ENCODE results near the gene FGFR4.
"Not testable (repeated sequence)": the region's sequence is repeated elsewhere in the genome, so short reads cannot be mapped to it uniquely, and the experiment has no call there.

The FGFR4 gene

DNA sequence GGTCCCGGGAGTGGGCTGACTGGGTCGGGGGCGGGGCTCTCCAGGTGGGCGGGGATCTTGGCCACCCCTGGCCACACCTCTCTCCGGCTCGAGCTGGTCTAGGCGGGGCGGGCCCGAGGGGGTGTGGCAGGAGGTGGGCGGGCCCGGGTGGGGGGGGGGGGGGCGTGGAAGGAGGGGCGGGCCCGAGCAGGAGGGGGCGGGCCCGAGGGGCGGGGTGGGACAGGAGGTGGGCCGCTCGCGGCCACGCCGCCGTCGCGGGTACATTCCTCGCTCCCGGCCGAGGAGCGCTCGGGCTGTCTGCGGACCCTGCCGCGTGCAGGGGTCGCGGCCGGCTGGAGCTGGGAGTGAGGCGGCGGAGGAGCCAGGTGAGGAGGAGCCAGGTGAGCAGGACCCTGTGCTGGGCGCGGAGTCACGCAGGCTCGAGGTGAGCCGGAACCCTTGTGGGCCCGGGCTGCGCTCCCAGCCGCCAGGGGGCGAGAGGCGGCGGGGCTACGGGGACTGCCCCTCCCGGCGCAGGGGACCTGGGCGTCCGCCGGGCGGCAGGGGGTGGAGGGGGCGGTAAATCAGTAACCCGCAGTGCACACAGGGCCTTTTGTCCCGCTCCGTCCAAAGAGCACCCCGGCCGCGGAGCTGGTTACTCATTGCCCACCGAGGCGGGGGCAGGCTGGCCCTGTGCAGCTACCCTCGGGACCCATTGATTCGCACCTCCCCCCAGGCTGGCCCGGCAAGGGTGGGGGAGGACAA, at the start of gene FGFR4:
TSS of gene FGFR4 (plus strand) at position 262 of the 744 bp plus-strand sequence. CDS start 2,688 bp downstream, outside the sequence.
- DNase-seq, result peak; percentile 88

DNA sequence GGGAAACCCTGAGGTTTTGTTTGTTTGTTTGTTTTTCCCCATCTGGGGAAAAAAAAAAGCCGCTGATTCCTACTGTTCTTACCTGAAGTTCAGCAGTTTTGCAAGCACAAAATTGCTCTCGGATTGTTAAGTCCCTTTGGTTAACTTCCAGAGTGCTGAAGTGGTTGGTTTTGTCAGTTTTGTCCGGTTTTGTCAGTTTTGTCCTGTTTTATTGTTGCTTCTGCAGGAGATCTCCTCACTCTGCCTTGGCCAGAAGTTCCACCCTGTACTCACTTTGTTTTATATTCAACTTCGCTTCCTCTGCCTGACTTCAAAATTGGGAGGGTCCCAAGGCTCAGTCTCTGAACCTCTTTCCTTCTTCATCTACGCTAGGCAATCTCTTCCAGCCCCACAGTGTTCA, 49.8 kb upstream of the FGFR4 start:
- no peak for DNase-seq

DNA sequence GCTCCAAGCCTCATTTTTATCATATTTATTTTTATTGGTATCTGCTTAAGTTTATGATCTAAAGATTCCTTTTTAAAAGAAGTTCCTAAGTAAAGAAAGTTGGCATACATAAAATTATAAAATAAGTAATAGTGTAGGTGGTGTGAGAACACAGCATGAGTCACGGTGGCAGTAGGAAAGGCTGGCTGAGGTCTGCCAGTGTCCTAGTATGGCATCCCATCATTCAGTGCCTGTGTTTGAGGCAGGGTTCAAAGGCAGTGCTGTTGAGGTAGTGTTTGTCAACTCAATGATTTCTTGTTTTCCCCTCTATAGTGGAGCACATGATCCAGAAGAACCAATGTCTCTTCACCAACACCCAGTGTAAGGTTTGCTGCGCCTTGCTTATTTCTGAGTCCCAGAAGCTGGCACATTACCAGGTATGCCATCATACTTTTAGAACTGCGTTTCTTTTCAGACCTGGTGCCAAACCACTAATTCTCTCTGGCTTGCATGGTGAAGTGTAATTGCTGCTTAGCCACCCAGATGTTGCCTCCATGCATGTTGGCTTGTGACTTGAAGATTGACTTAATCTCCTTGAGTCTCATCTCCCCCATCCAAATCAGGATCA, 45.8 kb upstream of the FGFR4 start:
- peak; percentile 28 for DNase-seq

- DNase-seq, result no peak
Observed at GRCh38 chr5:177041936-177042335, 44.8 kb upstream of the FGFR4 start.

- DNase-seq, result no peak
Observed at GRCh38 chr5:177043114-177043513, 43.6 kb upstream of the FGFR4 start.

DNA sequence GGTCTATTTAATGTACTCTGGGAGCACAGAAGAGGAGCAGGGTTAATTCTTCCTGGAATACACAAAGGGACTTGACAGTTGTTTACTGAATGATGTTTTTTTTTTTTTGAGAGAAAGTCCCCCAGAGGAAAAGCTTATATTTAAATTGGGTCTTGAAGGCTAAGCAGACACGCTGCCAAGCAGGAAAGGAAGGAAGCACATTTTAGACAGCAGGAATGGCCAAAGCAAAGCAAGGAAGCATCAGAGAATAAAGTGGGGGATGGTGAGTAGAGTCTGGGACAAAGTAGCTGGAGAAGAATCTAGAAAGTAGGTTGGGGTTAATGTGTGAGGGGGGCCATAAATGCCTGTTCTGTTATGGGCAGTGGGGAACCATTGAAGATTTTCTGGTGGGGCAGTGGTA, 42.8 kb upstream of the FGFR4 start:
- no peak for DNase-seq

DNA sequence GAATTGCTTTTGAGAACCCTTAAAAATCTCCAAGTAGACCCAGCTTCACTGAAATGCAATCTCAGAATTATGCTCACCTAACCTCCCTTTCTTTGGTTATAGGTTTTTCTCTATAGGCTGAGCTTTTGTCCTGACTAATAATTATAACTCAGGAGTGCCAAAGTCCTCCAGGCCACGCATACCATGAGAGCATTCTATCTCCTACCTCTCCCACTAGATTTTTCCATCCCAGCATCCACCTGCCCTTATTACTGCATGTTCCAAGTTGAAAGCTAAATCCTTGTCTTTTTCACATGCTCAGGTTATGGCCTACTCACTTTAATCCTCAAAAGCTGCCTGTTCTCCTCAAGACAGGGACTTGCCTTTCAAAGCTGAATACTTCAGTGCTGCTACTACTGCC, 42.1 kb upstream of the FGFR4 start:
- no peak for DNase-seq

DNA sequence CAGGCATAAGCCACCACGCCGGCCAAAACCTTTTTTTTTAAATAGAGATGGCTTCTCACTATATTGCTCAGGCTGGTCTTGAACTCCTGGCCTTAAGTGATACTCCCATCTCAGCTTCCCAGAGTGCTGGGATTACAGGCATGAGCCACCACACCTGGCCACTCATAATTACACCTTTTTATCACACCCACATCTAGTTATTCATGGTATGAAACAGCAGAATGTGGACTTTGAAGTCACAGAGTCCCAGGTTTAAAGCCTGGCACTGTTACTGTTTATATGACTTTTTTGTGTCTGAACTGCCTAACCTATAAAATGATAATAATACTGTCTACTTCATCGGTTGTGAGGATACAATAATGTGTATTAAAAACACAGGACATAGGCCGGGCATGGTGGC, 41.1 kb upstream of the FGFR4 start:
- no peak for DNase-seq

- DNase-seq, result not testable (repeated sequence)
Observed at GRCh38 chr5:177048531-177048930, 38.2 kb upstream of the FGFR4 start.

- DNase-seq, result no peak
Observed at GRCh38 chr5:177049285-177049684, 37.4 kb upstream of the FGFR4 start.

DNA sequence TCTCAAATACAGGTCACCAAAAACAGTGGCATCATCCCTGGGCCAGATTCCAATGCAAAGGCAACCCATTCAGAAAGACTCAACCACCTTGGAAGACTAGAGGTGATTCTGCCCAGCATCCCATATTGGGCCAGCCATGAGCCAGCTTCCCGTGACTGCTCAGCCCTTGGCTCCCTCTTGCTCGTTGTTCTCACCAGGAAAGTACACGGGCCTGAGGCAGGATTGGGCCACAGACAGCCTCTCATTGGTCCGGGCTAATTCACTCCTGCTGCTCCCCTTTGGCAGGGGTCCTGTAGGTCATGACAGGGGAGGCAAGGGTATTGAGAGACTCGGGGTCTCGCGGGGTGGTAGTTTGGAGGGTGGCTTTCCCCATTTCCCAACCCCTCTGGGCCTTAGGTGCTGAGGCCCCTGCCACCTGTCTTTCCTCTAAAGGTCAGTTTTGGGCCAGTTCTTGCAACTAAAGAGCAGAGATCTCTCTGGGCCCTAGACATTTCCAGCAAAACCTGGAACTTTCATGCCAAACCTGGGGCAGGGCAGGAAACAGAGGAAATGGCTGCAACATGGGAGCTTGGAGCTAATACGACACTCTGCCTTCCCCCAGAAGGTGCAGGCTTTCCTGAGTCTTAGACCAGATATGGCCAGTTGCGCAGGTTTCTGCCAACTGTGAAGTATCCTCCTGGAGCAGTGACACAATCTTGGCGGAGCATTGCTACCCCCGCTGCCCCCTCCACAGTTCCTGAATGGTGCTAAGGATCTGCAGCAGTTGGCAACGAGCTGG, 22.0 kb upstream of the FGFR4 start:
- DNase-seq, result no peak

GRCh38 chr5:177065491-177065890, 21.2 kb upstream of the FGFR4 start:
- no peak for DNase-seq

DNA sequence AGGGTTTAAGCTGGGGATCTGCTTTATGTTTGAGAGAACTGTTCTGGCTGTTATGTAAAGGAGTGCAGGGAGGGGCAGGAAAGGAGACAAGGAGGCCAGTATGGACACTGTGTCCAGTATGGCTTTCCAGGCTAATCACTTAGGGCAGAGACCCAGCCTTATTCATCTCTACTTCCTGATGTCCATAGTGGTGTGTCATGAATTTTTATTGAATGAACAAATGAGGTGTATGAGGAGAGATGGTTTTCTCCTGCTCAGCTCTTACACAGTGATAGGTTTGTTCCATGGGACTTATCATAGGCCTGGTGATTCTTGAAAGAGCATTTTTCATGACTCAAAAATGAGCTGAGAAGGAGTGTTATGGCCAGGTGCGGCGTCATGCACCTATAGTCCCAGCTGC, 20.5 kb upstream of the FGFR4 start:
- no peak for DNase-seq

DNA sequence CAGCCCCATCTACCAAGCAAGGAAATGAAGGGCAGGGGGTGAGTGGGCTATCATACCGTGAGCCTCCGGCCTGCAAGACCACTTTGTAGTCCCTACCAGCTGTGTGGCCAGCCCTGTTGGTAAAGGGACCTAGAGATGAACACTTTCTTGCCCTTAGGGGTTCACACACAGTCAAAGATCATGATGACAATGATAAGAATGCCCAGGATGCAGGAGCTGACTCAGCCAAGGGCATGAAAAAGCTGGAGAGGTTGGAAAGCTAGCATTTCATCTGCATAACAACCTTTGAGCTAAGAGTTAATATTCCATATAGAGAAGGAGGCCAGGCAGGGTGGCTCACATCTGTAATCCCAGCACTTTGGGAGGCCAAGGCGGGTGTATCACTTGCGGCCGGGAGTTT, 19.2 kb upstream of the FGFR4 start:
- no peak for DNase-seq

DNA sequence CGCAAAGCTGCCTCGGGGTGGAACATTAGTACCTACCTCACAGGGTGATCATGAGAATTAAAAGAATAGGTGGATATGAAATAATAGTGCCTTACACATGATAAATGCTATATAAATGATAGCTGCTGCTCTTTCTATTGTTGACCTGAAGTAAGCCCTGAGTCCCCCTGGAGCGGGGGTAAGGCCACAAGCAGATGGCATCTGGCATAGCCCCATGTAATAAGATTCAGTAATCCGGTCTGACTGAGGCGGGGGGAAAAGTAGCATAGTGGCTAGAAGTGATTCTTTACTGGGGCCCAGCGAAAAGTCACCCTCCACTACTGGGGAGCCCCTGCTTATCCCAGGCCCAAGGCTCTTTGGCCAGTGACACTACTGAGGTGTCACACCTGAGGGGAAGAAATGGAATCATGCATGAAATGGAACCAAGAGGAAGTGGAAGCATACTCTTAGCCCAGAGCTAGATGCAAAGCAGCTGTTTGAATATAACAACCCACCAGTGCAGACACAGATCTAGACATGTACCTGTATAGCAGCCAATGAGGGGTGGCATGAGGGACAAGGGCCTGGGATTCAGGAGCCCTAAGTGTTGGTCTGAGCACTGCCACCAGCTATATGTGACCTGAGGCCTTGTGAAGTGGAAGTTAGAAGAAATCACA, 16.1 kb upstream of the FGFR4 start:
- no peak for DNase-seq

DNA sequence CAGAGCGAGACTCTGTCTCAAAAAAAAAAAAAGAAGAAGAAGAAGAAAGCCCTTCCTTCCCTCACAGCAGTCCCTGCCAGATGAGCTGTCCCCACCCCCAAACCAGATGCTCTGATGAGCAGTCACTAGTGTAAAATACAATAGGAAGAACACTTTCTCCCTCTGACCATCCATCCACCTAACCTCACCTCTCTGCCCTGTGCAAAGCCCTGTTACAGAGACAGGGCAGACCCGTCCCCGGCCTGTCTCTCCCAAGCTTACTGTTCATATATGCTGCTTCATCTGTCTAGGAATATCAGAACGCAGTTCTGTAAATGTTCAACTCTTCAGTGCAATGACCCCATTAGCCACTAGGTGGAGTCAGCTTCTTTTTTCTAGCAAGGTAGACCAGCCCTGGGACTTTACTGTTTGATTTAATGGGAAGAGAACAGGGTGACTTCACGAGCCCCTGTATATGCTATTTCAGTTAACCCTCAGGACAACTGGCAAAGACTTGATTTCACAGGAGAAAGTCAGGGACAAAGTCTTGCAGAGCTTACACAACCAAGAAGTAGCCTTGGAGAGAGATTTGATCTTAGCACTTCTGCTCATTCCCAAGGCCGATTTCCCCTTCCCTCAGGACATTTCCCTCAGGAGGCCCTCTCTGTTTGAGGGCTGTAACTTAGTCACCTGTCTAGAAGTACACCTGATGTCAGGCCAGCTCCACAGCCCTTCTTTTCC, 14.9 kb upstream of the FGFR4 start:
- peak; percentile 79 for DNase-seq

- DNase-seq, result no peak
Observed at GRCh38 chr5:177077335-177077734, 9.4 kb upstream of the FGFR4 start.

DNA sequence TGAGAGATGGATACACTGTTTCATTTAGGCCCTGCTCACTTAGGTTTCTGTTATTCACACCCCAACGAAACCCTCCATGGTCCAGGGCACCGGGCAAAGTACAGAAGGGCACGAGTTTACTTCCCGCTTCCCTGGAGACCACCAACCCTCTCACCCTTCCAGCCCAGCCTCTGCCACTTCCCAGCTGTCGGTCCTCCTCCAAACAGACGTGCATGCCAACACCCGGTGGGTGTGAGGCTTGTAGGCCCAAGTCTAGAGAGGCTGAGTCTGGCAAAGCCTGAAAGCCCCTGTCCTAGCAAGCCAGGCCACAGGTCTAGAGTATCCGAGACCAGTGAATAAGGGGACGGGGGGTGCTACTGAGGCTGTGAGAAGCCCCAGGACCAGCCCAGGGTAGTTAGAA, 7.1 kb upstream of the FGFR4 start:
- DNase-seq, result no peak

GRCh38 chr5:177080265-177080664, 6.5 kb upstream of the FGFR4 start:
- DNase-seq, result no peak

GRCh38 chr5:177081859-177082258, 4.9 kb upstream of the FGFR4 start:
- DNase-seq, result no peak

GRCh38 chr5:177083357-177083756, 3.4 kb upstream of the FGFR4 start:
- DNase-seq, result no peak

DNA sequence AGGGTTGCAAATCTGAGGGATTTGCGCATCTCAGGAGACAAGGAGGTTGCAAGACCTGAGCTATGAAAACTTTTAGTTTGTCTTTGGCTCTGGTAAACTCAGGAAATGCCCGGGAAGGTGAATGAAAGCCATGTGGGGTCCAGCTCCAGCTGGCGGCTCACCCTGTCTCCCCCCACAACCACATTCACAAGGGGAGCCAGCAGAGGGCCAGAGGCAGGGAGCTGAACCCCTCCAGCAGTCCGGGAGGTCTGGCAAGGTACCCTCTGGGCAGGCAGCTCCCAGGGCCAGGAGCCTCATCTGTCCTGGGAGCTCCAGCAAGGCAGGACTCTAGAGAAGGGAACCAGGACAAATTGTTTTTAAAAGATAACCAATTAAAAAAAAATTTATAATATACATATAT, 2.5 kb upstream of the FGFR4 start:
- DNase-seq, result no peak

Data from femur (tissue), 1 donor.